ENCODE results near the gene TMSB4X. TPM values are rescaled to one million over a fixed set of nuclear protein-coding genes. Genes with fewer than 3 reads are reported as not detected.

The TMSB4X gene
- total and polyA plus RNA-seq, 2 donors (not counting 3 experiments of a cell fraction or from before 2014, with no cell fraction given), result 4,136 to 6,858 TPM

GRCh38 chrX:12991575-12991974 lies 16.7 kb downstream of the TMSB4X start:
- Histone ChIP-seq H4K20me1 (replicated peaks; ENCODE audit: control insufficient read depth, extremely low read depth, insufficient read depth, low read length) (no peaks in the 10 kb centered on the region), H2AFZ (ENCODE audit: low read depth, low read length) (no peak overlapping the region), H3K36me3 (ENCODE audit: control insufficient read depth in 2 of 2, extremely low read depth in 1 of 2, insufficient read depth in 2 of 2, low read length in 2 of 2) (no peaks in the 10 kb centered on the region), H3K4me1 (ENCODE audit: control insufficient read depth, extremely low read depth, insufficient read depth, low read length) (peaks cover 13% of the 10 kb centered on the region), H3K27me3 (ENCODE audit: control insufficient read depth in 2 of 2, insufficient read depth in 2 of 2, low read length in 2 of 2) (no peaks in the 10 kb centered on the region), H3K9me3 (replicated peaks; ENCODE audit: control insufficient read depth, insufficient read depth, low read length) (no peaks in the 10 kb centered on the region), H3K27ac (ENCODE audit: insufficient read depth, low read depth, low read length) (no peak overlapping the region), H3K79me2 (ENCODE audit: control insufficient read depth, insufficient read depth, low read length) (no peaks in the 10 kb centered on the region), H3K9me1 (replicated peaks; ENCODE audit: control insufficient read depth, extremely low read depth, insufficient read depth, low read length) (no peaks in the 10 kb centered on the region), H3K4me2 (ENCODE audit: insufficient read depth, low read length) (no peak overlapping the region), H3K9ac (replicated peaks; ENCODE audit: extremely low read depth, insufficient read depth, low read length) (no peak overlapping the region), H3K4me3 (replicated peaks in 1 of 3; ENCODE audit: insufficient read depth in 1 of 3, low read depth in 1 of 3, low read length in 3 of 3) (no peak overlapping the region)
- no peak for DNase-seq (ENCODE audit: low read depth, low spot score)
- TF ChIP-seq POLR2AphosphoS5 (IDR thresholded peaks at IDR 0.05; ENCODE audit: insufficient read depth, low read depth, low read length) (no peak), FOS (IDR thresholded peaks at IDR 0.05; ENCODE audit: borderline replicate concordance, insufficient read depth, low read length) (no peak), EZH2 (IDR thresholded peaks at IDR 0.05; ENCODE audit: borderline replicate concordance, low read depth, low read length, severe bottlenecking) (no peak), CTCF (IDR thresholded peaks at IDR 0.05; ENCODE audit: extremely low read depth in 1 of 2, insufficient read depth in 1 of 2, low read depth in 1 of 2, low read length in 2 of 2) (no peak), MAX (IDR thresholded peaks at IDR 0.05; ENCODE audit: insufficient read depth, insufficient read length) (no peak), POLR2A (IDR thresholded peaks at IDR 0.05; ENCODE audit: low read depth, low read length) (no peak), GATA2 (IDR thresholded peaks at IDR 0.05; ENCODE audit: insufficient read depth, insufficient read length, low read depth, low read length) (no peak), JUN (IDR thresholded peaks at IDR 0.05; ENCODE audit: borderline replicate concordance, insufficient read depth, insufficient read length, low read depth) (no peak), MYC (IDR thresholded peaks at IDR 0.05; ENCODE audit: low read depth, low read length) (no peak)
- no peak for FAIRE-seq
- ChIA-PET CTCF (no interaction called here), POLR2A (no interaction called here)
- intact Hi-C loops (cut with micrococcal nuclease), result no loop called here
- no TSS peak for BruUV-seq (replicated peaks)
- dilution Hi-C loops (cut with MboI; ENCODE audit: extremely low pct_ligation_motif_present, low sequenced_read_pairs), result no loop called here

Measured in endothelial cell of umbilical vein (primary cell).